ENCODE measurements around the gene AGBL4. TPM values are rescaled to one million over a fixed set of nuclear protein-coding genes. Genes with fewer than 3 reads are reported as not detected.

Gene AGBL4
- total RNA-seq, 1 donor from 2014 or later, result not detected

- intact Hi-C loops (cut with micrococcal nuclease), result no loop called here
- no peaks in the 10 kb centered on the region for H3K4me1 Mint-ChIP-seq (ENCODE audit: low read depth)
- H3K27ac Mint-ChIP-seq, result no peak overlapping the region
- peaks cover 6% of the 10 kb centered on the region for H3K27me3 Mint-ChIP-seq (ENCODE audit: insufficient read depth)
- H3K4me3 Mint-ChIP-seq, result no peak overlapping the region
- no peaks in the 10 kb centered on the region for H3K9me3 Mint-ChIP-seq
- DNase-seq (ENCODE audit: low spot score), result no peak
- H3K36me3 Mint-ChIP-seq (ENCODE audit: low read depth), result no peaks in the 10 kb centered on the region
These were observed 1077.7 kb downstream of the AGBL4 start for GRCh38 chr1:48946070-48946469.

DNA sequence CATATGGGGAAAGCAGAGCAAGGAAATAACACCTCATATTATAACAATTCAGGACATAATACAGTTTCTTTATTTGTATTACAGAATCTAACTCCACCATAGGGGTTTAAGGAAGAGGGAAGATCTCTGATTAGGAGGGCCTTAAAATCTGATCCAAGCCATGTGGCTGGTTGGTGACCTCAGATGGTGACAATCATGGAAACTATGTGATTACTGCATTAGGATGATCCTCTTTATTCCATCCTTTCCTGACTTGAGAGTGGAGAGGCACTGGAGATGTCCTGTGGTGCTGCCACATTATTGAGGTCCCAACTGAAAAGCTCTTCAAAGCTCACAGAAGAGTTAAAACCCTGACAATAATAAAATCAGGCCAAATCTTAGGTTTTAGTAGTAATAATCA is 1078.9 kb downstream of the AGBL4 start:
- Mint-ChIP-seq H3K4me3 (no peak overlapping the region), H3K27ac (no peak overlapping the region), H3K36me3 (ENCODE audit: low read depth) (no peaks in the 10 kb centered on the region), H3K9me3 (no peaks in the 10 kb centered on the region), H3K4me1 (ENCODE audit: low read depth) (no peaks in the 10 kb centered on the region), H3K27me3 (ENCODE audit: insufficient read depth) (peaks cover 6% of the 10 kb centered on the region)
- DNase-seq (ENCODE audit: low spot score), result no peak
- intact Hi-C loops (cut with micrococcal nuclease), result no loop called here

GRCh38 chr1:48943826-48944225 is 1079.9 kb downstream of the AGBL4 start:
- intact Hi-C loops (cut with micrococcal nuclease), result no loop called here
- Mint-ChIP-seq H3K4me3 (no peak overlapping the region), H3K36me3 (ENCODE audit: low read depth) (no peaks in the 10 kb centered on the region), H3K4me1 (ENCODE audit: low read depth) (no peaks in the 10 kb centered on the region), H3K27me3 (ENCODE audit: insufficient read depth) (peaks cover 6% of the 10 kb centered on the region), H3K27ac (no peak overlapping the region), H3K9me3 (no peaks in the 10 kb centered on the region)
- no peak for DNase-seq (ENCODE audit: low spot score)

DNA sequence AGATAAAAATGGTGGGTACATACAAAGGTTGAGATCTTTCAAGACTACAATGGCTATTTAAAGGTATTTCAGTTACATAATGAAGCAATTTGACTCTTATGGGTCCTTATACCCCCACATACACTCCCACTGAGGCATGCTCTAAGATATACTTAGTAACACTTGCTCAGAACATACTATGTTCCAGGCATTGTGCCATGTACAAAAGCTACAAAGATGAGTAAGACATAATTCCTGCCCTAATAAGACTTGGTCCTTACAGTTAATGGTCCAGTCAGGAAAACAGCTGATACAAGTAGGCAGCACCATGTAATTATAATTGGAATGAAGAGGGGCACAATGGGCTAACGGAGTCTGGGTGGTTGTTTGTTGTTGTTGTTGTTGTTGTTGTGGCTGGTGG is 1080.4 kb downstream of the AGBL4 start:
- intact Hi-C loops (cut with micrococcal nuclease), result no loop called here
- DNase-seq (ENCODE audit: low spot score), result no peak
- Mint-ChIP-seq H3K4me1 (ENCODE audit: low read depth) (no peaks in the 10 kb centered on the region), H3K4me3 (no peak overlapping the region), H3K27ac (no peak overlapping the region), H3K9me3 (no peaks in the 10 kb centered on the region), H3K36me3 (ENCODE audit: low read depth) (no peaks in the 10 kb centered on the region), H3K27me3 (ENCODE audit: insufficient read depth) (peaks cover 3% of the 10 kb centered on the region)

- Mint-ChIP-seq H3K27ac (no peak overlapping the region), H3K4me3 (no peak overlapping the region), H3K9me3 (no peaks in the 10 kb centered on the region), H3K27me3 (ENCODE audit: insufficient read depth) (peaks cover 3% of the 10 kb centered on the region), H3K36me3 (ENCODE audit: low read depth) (no peaks in the 10 kb centered on the region), H3K4me1 (ENCODE audit: low read depth) (no peaks in the 10 kb centered on the region)
- DNase-seq (ENCODE audit: low spot score), result no peak
- intact Hi-C loops (cut with micrococcal nuclease), result no loop called here
These were observed 1082.6 kb downstream of the AGBL4 start for GRCh38 chr1:48940962-48941732.

- Mint-ChIP-seq H3K4me1 (ENCODE audit: low read depth) (no peaks in the 10 kb centered on the region), H3K4me3 (no peak overlapping the region), H3K27ac (no peak overlapping the region), H3K27me3 (ENCODE audit: insufficient read depth) (no peaks in the 10 kb centered on the region), H3K36me3 (ENCODE audit: low read depth) (no peaks in the 10 kb centered on the region), H3K9me3 (no peaks in the 10 kb centered on the region)
- intact Hi-C loops (cut with micrococcal nuclease), result no loop called here
- no peak for DNase-seq (ENCODE audit: low spot score)
These were observed 1083.4 kb downstream of the AGBL4 start for GRCh38 chr1:48940354-48940753.

DNA sequence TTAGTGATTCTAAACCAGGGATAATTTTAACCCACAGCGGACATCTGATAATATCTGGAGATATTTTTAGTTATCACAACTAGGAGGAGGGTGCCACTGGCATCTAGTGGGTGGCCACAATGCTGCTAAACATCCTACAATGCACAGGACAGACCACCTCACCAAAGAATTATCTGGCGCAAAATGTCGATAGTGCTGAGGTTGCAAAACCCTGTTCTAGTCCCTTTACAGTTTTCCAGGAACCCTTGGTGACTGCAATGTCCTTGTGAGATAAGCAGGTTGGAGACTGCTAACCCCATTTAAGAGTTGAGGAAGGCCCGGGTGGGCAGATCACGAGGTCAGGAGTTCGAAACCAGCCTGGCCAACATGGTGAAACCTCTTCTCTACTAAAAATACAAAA is 1083.9 kb downstream of the AGBL4 start:
- H3K4me3 Mint-ChIP-seq, result no peak overlapping the region
- DNase-seq (ENCODE audit: low spot score), result no peak
- H3K36me3 Mint-ChIP-seq (ENCODE audit: low read depth), result no peaks in the 10 kb centered on the region
- H3K27me3 Mint-ChIP-seq (ENCODE audit: insufficient read depth), result no peaks in the 10 kb centered on the region
- H3K4me1 Mint-ChIP-seq (ENCODE audit: low read depth), result no peaks in the 10 kb centered on the region
- intact Hi-C loops (cut with micrococcal nuclease), result no loop called here
- no peaks in the 10 kb centered on the region for H3K9me3 Mint-ChIP-seq
- H3K27ac Mint-ChIP-seq, result no peak overlapping the region

DNA sequence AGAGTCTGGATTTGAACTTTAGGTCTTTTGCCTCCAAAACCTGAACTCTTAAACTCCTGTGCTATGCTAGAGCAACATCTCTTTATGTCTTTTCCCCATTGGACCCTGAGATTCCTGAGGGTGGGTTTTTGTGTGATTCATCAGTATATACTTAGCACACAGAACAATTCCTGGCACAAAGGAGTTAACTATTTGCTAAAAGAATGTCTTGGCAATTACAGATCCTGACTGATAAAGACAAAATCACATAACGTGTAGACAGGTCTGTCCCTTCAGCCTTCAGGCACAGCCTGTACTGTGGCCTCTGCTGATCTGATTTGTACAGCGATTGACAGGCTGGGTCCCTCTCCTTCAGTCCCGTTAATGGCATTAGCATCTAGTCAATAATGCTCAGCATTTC is 1084.7 kb downstream of the AGBL4 start:
- Mint-ChIP-seq H3K9me3 (no peaks in the 10 kb centered on the region), H3K4me1 (ENCODE audit: low read depth) (no peaks in the 10 kb centered on the region), H3K27me3 (ENCODE audit: insufficient read depth) (no peaks in the 10 kb centered on the region), H3K4me3 (no peak overlapping the region), H3K27ac (no peak overlapping the region), H3K36me3 (ENCODE audit: low read depth) (no peaks in the 10 kb centered on the region)
- intact Hi-C loops (cut with micrococcal nuclease), result no loop called here
- DNase-seq (ENCODE audit: low spot score), result no peak

GRCh38 chr1:48937732-48938131 is 1086.0 kb downstream of the AGBL4 start:
- DNase-seq (ENCODE audit: low spot score), result no peak
- Mint-ChIP-seq H3K36me3 (ENCODE audit: low read depth) (no peaks in the 10 kb centered on the region), H3K27me3 (ENCODE audit: insufficient read depth) (peaks cover 4% of the 10 kb centered on the region), H3K27ac (no peak overlapping the region), H3K4me1 (ENCODE audit: low read depth) (no peaks in the 10 kb centered on the region), H3K4me3 (no peak overlapping the region), H3K9me3 (no peaks in the 10 kb centered on the region)
- intact Hi-C loops (cut with micrococcal nuclease), result no loop called here

GRCh38 chr1:48936436-48936835 is 1087.3 kb downstream of the AGBL4 start:
- intact Hi-C loops (cut with micrococcal nuclease), result no loop called here
- no peak for DNase-seq (ENCODE audit: low spot score)
- Mint-ChIP-seq H3K4me3 (no peak overlapping the region), H3K4me1 (ENCODE audit: low read depth) (no peaks in the 10 kb centered on the region), H3K27ac (no peak overlapping the region), H3K27me3 (ENCODE audit: insufficient read depth) (peaks cover 4% of the 10 kb centered on the region), H3K9me3 (no peaks in the 10 kb centered on the region), H3K36me3 (ENCODE audit: low read depth) (no peaks in the 10 kb centered on the region)

- Mint-ChIP-seq H3K9me3 (no peaks in the 10 kb centered on the region), H3K27ac (no peak overlapping the region), H3K27me3 (ENCODE audit: insufficient read depth) (peaks cover 4% of the 10 kb centered on the region), H3K4me1 (ENCODE audit: low read depth) (no peaks in the 10 kb centered on the region), H3K4me3 (no peak overlapping the region), H3K36me3 (ENCODE audit: low read depth) (no peaks in the 10 kb centered on the region)
- intact Hi-C loops (cut with micrococcal nuclease), result no loop called here
- no peak for DNase-seq (ENCODE audit: low spot score)
These were observed 1091.4 kb downstream of the AGBL4 start for GRCh38 chr1:48932366-48932765.

DNA sequence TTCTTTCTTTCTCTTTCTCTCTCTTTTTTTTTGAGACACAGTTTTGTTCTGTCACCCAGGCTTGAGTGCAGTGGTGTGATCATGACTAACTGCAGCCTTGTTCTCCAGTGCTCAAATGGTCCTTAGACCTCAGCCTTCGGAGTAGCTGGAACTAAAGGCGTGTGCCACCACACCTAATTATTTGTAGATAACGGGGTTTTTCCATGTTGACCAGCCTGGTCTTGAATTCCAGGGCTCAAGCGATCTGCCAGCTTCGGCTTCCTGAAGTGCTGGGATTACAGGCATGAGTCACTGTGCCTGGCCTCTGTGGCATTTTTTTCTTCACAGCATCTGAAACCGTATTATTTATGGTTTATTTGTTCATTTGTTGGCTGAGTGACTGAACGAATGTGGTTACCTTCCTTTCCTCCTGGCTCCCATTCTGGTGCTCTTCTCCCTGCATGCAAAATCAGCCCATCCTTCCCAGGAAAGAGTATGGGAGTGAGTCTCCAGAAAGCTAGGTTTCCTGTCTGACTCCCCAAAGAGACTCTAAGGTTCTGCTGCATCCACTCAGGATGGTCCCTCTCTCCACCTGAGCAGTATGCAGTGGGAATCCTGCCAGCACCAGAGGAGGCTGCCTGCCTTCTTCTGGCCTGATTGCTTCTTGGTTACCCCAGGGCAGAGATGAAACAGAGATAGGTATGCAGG is 1092.1 kb downstream of the AGBL4 start:
- no peaks in the 10 kb centered on the region for H3K4me1 Mint-ChIP-seq (ENCODE audit: low read depth)
- H3K9me3 Mint-ChIP-seq, result no peaks in the 10 kb centered on the region

GRCh38 chr1:48930011-48930410 is 1093.7 kb downstream of the AGBL4 start:
- intact Hi-C loops (cut with micrococcal nuclease), result no loop called here
- no peaks in the 10 kb centered on the region for H3K4me1 Mint-ChIP-seq (ENCODE audit: low read depth)
- H3K27me3 Mint-ChIP-seq (ENCODE audit: insufficient read depth), result peaks cover 4% of the 10 kb centered on the region
- no peak for DNase-seq (ENCODE audit: low spot score)
- no peaks in the 10 kb centered on the region for H3K36me3 Mint-ChIP-seq (ENCODE audit: low read depth)
- no peak overlapping the region for H3K4me3 Mint-ChIP-seq
- H3K9me3 Mint-ChIP-seq, result no peaks in the 10 kb centered on the region
- H3K27ac Mint-ChIP-seq, result no peak overlapping the region

More for the DNA sequence above, 1092.1 kb downstream of the AGBL4 start:
- DNase-seq (ENCODE audit: low spot score), result no peak
- intact Hi-C loops (cut with micrococcal nuclease), result no loop called here
- Mint-ChIP-seq H3K27me3 (ENCODE audit: insufficient read depth) (peaks cover 4% of the 10 kb centered on the region), H3K27ac (no peak overlapping the region), H3K4me3 (no peak overlapping the region), H3K36me3 (ENCODE audit: low read depth) (no peaks in the 10 kb centered on the region)

Measured in activated T-helper 1 cell treated with anti-CD3 and anti-CD28 coated beads, Interleukin-12 subunit alpha, Interleukin-12 subunit beta, Interleukin-2, Interleukin-4 antibody, amounts not matched to agents 30 ng/mL and 10 ng/mL and 1 ng/mL, durations not matched to agents 14 hours and 24 hours and 36 hours (primary cell).